NCI-H2107 (cell line): ENCODE data around the gene ODAD2.

Source experiments
- DNase-seq: peaks from one replicate; lab custom pipeline; 2025; lab: John Stamatoyannopoulos, UW

The ODAD2 gene

DNA sequence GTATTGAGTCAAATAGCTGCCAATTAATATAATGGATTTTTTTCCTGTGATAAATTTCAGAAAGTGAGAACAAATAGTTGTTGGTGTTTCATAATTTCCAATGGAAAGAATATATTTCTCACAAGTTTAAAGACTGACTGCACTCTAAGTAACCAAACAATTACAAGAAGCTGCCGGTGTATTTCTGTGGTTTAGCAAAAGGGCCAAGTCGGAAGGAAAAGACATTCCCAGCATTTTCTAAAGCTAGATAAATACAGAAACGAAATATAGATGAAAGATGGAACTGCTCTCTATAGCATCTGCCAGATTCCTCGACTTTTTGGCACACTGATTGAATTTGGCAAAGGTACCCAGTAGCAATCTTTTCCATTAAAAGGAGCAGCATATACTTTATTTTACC is 160.5 kb downstream of the ODAD2 start:
- DNase-seq: no peak

DNA sequence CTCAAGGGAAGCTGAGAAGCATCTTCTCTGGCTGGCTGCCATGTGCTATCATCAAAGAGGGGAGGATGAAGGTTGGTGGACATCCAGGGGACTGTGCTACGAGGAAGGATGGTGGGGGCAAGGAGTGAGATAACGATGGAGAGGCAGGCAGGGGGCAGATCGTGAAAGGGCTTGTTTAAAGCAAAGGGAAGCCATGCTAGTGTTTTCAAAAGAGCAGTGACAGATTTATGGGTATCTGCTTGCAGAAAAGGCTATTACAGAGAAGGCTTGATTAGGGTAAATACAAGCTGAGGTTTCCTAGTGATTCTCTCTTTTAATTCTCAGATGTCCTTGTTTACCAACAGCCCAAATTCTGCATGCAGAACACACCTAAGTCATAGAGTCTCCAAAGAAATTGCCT is 164.4 kb downstream of the ODAD2 start:
- no peak for DNase-seq

DNA sequence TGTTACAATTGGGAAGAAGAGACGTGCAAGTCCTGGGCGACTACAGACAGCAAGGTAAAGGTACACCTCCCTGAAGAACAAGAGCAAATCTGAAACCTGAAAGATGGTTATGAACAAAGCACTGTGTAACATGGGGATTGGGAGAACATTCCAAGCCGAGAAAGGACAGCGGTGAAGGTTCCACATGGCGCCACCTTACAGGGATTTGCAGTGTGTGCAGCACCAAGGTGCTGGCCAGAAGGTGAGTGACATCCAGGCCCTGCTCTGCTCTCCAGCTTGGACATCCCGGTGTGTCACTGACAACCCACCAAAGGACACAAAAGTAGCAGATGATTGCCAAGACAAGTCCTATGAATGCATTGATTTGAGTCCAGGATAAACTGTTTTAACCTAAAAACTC is 165.1 kb downstream of the ODAD2 start:
- no peak for DNase-seq

DNA sequence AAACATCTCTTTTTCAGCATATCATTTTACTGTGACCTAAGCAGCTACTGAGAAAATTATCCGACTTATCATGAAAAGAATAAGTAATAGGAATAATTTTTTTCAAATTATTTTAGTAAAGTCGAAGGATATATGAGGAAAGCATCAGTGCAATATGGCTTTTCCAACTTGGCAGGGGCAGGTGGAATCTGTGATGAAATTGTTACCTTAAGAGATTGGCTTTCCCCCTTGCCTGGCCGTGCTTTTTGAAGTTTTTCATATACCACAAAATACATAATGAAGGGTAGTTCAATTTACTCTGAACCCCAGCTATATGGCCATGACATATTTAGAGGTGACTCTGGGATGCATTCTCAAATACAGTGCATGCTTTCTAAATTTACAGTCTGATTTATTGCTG is 166.1 kb downstream of the ODAD2 start:
- no peak for DNase-seq

DNA sequence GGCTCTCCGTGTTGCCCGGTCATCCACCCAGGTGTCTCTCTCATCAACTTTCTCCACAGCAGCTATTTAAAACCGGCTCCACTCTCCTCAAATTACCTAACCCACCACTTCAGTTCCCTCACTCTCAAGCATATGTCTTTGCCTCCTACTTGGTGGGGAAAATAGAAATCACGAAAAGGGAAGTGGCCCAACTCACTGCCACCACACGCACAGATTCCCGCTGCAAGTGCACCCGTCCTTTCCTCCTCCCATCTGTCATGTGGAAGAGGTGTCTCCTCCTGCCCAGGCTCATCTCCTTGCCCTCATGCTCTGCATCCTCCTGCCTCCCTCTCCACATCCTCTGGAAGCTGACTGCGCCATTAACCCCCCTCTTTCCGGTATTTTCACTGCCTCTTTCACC is 172.5 kb downstream of the ODAD2 start:
- no peak for DNase-seq

DNA sequence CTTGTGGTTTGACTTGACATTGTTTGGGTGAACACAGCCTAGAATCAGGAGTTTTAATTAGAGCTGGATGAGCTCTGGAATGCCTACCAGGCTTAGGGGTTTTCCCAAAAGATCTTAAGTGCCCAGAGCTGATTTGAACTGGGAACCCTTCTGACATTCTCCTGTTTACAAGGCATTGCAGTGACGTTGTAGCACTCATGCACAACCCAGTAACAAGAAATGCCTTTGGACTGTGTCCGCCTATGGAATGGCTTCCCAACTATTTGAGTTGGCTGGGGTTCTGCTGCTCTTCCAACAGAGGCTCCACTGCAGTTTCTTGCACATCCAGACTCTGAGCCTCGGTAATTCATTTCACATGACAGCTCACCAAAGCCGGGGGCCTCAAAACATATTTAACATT is 176.6 kb downstream of the ODAD2 start:
- no peak for DNase-seq

DNA sequence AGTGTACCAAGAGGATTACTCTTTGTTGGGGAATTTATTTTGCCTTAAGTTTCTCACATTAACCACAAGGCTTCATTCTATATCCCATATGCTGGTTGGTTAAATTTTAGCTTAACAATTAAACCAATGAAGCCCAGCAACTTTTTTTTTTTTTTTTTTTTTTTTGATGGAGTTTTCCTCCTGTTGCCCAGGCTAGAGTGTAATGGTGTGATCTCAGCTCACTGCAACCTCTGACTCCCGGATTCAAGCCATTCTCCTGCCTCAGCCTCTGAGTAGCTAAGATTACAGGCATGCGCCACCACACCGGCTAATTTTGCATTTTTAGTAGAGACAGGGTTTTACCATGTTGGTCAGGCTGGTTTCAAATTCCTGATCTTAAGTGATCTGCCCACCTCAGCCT is 178.2 kb downstream of the ODAD2 start:
- no peak for DNase-seq

DNA sequence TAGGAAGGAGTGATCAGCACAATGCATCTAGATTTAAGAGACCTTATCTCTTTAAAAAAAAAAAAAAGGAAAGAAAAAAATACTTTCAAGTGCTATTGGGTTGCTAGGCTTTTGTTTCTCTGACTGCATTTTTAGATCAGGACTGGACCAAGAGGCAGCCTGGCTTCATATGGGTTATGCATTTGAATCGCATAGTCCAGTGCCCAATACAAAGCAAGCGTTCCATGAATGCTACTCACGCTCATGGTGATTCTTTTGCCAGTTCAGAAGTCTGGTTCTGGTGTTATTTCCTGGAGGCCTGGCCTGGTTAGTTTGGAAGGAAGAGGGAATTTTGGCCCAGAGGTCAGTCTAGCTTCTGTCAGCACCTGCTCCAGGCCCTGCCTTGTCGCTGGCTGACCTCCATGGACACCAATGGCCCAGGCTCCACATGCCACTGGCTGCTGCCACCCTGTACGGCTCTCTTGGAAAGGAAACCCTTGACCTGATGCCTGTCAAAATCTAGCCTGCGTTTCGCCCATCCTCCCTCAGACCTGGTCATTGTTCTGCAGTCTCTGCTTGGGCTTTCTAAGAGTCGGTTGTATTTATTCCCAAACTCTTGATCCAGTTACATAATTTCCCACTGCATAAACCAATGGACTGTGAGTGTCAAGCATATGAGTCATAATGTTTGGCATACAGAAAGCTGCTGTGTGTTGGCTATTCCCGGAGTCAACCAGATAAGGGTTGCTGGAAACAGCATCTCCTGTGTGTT is 178.9 kb downstream of the ODAD2 start:
- no peak for DNase-seq

DNA sequence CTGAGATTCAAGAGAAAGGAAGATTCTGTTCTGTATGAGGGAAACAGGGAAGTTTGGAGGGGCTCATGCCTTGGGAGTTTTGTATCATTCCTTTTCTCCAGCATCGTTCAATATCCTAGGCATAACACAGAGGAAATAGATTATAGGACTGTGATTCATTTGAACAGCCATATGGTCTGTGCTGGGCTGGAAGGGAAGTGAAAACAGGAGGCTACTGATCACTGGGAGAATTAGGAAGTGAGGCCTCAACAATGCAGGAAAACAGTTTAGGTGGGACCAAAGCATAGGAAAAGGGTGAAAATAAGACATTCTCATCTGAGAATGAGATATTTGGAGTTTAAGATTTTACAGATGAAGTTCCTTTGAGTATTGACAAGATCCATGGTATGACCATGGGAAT is 182.6 kb downstream of the ODAD2 start:
- no peak for DNase-seq

DNA sequence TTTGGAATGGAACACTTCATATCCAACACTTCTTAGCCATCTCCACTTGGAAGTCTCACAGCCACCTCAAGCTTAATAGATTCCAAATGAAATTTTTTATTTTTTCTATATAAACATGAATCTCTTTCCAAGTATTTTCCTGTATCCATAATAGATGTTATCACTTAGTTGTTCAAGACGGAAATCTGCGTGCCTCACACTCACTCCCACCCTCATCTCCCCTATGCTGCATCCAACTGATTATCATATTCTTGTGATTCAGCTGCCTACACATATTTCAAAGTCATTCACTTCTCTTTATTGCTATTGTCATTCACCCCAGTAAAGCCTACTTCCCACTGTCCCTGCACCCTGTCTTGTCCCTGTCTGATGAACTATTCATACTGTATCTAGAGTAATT is 183.0 kb downstream of the ODAD2 start:
- no peak for DNase-seq

DNA sequence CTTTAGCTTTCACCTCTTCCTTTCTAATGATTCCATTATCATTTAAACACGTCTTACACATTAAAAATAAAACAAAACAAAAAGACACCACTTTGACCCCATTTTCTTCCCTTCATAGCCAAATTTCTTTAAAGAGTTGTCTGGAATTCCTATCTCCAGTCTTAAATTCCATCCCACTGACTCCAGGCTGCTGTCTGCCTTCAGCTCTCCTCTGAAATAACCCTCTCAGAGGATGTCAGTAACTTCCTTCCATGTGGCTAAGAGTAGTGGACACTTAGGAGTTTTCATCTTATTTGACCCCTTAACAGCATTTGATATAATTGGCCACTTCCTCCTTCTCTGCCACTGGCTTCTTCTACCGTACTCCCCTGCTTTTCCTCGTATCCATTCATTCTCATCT is 183.6 kb downstream of the ODAD2 start:
- no peak for DNase-seq

DNA sequence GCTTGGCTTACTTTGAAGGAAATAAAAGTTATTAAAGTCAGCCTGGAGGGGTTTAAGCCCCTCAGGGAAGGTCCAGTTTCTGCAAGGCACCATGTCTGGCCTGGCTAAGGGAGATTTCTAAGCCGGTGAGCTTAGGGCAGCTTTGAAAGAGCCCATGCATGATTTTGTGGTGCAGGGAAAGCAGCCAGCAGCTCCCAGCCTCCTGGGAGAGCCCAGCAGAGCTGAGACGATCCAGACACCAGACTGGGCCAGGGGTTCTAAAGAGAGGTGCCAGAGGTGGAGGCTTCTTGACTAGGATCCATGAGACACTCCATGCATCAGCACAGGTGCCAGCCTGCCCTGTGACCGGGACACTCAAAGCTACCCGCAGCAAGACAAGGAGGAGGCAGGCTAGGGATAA is 193.7 kb downstream of the ODAD2 start:
- no peak for DNase-seq

DNA sequence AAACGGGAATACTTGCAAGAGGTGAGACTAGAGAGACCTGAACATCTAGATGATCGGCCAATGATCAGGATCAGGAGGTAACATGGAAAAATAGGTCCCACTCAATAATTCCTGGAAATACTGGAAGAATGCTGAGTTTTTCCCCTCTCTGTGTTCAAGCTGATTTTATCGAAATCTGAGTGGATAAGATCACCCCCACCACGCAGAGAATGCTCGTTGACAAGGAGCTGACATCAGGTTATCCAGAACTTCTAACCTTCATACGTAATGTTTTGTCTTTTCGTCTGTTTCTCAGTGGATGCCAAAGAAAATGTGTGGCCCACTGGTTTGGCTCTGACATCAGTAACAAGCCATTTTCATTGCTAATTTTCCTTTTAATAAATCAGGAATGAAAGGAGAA is 194.7 kb downstream of the ODAD2 start:
- DNase-seq: no peak

DNA sequence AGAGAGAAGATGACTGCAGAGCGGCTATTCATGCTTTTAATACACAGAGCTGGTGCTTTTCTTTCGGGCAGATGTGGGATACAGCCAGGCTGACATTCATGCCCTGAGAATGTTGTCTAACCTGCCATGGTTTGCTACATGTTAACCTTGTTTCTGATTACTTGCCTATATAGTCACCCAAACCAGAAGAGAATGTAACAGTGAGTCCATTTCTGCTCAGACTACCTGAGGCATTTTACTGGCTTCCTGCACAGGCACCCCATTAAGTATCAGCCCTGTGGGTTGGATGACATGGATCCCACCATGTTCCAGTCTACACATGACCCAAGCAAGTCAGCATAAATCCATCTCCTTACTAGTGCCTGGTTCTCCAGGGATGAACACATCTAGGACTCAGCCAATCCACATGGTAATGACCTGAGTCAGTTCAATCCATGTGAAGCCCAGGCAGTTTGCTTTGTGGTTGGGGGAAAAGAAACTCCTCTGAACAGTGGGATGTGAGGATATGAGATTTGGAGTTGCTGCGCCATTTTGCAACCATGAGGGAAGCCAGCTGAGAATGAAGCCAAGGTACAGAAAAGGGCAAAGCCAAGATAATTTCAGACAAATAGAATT is 197.6 kb downstream of the ODAD2 start:
- no peak for DNase-seq

DNA sequence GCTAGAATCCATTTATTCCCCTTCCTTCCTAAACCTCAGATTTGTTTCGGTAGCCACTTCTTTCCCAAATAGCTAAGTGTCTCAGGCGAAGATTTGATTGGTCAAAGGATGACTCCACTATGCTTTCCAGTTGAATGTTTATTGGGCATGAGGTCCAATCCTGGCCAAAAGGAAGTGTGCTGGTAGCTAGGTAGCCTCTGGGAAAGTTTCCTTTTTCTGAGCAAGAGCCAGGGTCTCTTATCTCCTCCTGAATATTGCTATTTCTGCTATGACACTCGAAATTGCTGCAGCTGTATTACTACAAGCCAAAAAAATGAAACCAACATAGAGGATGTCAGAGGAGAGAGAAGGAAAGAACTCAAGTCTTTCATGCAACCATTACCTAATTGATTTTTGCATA is 199.8 kb downstream of the ODAD2 start:
- DNase-seq: no peak

DNA sequence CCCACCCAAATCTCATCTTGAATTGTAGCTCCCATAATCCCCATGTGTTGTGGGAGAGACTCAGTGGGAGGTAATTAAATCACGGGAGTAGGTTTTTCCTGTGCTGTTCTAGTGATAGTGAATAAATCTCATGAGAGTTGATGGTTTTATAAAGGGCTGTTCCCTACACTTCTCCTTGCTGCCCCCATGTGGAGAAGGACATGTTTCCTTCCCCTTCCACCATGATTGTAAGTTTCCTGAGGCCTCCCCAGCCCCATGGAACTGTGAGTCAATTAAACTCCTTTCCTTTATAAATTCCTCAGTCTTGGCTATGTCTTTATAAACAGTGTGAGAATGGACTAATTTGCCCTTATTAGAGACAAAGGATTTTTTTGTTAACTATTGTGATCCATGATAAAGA is 204.7 kb downstream of the ODAD2 start:
- no peak for DNase-seq

DNA sequence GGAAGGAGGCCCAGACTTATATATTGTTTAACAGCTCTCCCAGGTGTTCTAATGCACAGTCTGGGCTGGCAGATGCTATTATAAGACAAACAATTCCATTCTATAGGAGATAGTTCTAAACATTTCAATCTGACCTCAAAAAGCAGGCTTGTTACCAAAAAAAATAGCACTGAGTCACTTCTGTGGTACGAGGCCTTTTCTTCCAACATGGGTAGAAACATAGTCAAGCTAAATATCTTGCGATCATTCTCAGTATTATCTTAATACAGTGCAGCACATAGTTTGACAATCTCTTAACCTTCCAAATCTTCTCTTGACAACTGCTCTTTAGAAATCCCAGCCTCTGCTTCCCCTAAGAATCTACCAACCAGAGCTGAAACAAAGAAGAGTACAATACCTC is 206.7 kb downstream of the ODAD2 start:
- no peak for DNase-seq

DNA sequence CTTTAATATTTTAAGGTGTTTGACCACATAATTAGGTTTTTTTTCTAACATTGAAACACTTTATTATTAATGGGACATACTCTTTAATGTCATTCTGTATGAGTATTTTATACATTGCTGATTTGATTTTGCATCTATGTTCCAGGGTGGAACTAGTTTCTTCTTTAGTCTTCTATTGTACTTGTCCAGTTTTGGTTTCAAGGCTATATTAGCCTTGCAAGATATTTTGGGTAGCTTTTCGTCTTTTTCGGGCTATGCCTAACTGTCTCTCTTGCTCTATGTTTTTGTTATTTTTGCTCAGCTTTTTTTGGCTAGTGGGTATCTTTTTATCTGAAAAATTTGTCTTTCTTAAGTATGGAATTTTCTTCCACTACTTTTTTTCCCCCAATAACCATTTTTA is 214.6 kb downstream of the ODAD2 start:
- no peak for DNase-seq

DNA sequence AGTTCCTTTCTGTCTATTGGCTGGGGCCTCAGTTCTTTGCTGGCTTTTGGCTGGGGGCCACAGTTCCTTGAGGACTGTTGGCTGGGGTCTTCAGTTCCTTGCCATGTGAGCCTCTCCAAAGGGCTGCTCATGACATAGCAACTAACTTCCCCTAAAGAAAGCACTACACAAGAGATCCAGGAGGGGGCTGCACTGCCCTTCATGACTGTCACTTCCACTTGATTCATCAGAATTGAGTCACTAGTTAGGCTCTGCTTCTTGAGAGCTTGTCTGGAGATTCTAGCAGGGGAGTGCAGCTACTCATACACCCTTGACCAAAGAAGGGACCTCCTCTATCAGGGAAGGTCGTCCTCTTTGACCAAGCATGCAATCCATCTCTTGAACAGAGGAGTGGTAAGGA is 215.2 kb downstream of the ODAD2 start:
- no peak for DNase-seq

DNA sequence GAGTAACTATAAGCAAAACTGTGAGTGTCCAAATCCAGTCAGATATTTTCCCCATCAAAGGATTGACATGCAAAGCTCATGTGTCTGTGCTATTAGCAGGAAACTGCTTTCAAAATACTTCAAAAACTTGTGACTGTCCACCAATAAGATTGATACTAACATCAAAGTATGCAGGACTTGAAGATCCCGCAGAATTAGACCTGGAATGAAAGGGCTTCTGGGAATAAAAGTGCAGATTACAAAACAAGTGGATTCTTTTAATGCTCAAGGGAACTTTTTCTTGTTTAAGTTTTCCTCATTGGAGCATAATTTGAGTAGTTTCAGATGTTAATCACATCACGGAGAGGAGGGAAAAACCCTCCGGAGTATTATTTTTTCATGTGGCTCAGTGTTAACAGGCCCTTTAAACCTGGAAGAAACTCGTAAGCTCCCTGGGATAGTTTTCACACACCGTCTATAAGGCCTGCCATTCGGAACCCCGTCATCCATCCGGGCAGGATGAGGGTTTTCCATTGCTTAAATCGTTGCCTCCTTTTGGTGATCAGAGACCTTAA is 219.3 kb downstream of the ODAD2 start:
- no peak for DNase-seq

DNA sequence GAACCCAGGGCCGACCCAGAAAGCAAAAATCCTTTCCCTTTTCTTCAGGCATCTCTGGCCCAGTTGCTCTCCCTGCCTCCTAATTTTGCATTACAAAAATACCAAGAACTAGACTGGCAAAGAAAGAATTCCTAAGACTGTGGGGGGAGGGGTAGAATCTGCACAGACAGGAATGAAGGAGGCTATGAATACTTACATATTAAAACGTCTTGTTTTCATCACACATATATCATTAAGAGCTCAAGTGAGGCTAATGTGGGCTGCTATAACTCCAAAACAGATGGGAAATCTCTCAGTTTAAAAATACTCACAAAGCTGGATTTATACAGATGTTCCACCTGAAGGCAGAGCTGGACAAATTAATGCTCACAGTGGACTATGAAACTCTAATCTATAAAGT is 224.0 kb downstream of the ODAD2 start:
- DNase-seq: no peak

DNA sequence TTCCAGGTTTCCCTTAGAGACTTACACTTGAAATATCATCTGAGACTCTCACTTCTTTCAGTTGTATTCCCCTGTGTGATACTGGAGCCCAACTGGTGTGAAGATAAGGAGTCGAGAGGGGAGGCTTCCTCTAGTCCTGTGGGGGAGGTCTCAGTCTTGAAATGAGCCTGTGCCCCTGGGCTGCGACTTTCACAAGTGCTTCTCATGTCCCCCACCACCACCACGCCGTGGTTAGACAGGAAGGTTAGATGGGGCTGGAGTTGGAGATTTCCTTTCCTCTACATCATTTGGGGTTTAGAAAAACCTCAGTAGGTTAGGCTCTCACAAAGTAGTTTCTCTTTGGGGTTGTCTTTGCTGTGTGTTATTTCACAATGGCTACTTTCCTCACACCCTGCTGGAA is 227.6 kb downstream of the ODAD2 start:
- DNase-seq: no peak

DNA sequence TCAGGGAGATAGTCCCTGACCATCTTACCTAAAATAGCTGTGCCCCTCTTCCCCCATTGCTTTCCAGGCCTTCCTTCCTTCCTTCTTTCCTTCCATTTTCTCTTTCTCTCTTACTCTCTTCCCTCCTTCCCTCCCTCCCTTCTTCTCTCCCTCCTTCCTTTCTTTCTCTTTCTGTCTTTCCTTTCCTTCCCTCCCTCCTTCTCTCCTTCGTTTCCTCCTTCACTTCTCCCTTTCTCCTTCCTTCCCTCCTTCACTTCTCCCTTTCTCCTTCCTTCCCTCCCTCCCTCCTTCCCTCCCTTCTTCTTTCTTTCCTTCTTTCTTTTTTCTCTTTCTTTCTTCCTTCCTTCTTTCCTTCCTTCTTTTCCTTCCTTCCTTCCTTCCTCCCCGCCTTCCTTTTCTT is 228.7 kb downstream of the ODAD2 start:
- DNase-seq: no peak
